GM20000 (cell line): Measurements from ENCODE around the gene SLC26A1.

Source experiments
- DNase-seq: peaks from one replicate; pipeline ENCODE4 v3.0.0; 2012; ENCODE audit warnings: low spot score
- CTCF ChIP-seq: IDR thresholded peaks from 2 replicates; pipeline ENCODE4 v1.5.1; 2012; ENCODE audit warnings: mild to moderate bottlenecking, control low read depth; ENCODE audit errors: extremely low read depth, missing control alignments

SLC26A1 gene

DNA sequence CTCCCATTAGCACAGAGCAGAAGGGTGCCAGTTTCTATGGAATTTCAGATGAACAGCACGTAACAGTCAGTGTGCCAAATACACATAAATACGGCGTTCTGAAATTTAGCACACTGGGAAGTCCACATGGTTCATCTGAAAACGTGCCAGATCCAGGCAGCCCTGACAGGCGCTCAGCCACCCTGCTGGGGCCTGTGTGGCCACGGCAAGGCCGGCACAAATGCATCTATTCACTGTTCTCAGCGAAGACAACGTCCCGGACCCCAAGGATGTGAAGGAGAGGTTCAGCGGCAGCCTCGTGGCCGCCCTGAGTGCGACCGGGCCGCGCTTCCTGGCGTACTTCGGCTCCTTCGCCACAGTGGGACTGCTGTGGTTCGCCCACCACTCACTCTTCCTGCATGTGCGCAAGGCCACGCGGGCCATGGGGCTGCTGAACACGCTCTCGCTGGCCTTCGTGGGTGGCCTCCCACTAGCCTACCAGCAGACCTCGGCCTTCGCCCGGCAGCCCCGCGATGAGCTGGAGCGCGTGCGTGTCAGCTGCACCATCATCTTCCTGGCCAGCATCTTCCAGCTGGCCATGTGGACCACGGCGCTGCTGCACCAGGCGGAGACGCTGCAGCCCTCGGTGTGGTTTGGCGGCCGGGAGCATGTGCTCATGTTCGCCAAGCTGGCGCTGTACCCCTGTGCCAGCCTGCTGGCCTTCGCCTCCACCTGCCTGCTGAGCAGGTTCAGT is 35.5 kb downstream of the SLC26A1 start:
- no peak for TF ChIP-seq CTCF
- no peak for DNase-seq

DNA sequence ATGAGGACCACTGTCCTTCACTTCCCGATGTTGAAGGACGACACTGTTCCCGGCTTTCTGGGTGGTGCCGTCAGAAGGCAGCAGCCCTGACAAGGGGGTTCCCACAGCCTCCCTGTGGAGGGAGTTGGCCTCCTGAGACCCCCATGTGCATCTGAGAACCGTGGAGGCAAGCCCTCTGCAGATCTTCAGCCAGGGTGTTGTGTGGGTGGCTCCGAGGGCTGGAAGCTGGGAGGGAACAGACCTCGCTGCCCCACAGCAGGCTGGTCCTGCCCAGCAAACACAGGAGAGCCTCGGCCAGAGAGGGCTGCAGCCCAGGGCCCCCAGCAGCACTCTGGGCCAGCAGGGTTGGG is 36.0 kb downstream of the SLC26A1 start:
- DNase-seq: no peak
- TF ChIP-seq CTCF: no peak

- no peak for TF ChIP-seq CTCF
- DNase-seq: no peak
Measured at GRCh38 chr4:956531-957230, 36.5 kb downstream of the SLC26A1 start.

DNA sequence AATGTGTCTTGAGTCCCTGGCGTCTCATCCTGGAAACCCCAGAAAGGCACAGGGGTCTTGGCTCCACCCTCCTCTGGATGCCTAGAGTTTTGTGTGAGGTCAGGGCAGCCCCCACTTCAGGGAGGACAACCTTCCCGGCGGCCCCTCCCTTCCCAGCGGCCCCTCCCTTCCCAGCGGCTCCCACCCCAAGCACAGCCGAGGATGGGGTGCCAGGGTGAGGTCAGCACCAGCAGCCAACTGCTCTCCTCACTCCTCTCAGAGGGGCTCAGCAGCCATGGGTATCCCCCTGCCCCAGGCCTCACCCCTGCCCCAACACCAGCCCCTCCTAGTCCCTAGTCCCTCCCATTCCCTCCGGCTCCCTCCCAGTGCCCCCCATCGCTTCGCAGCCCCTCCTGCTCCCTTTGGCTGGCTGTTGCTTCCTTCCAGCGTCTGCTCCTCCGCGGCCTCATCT is 37.2 kb downstream of the SLC26A1 start:
- no peak for DNase-seq
- TF ChIP-seq CTCF: no peak

DNA sequence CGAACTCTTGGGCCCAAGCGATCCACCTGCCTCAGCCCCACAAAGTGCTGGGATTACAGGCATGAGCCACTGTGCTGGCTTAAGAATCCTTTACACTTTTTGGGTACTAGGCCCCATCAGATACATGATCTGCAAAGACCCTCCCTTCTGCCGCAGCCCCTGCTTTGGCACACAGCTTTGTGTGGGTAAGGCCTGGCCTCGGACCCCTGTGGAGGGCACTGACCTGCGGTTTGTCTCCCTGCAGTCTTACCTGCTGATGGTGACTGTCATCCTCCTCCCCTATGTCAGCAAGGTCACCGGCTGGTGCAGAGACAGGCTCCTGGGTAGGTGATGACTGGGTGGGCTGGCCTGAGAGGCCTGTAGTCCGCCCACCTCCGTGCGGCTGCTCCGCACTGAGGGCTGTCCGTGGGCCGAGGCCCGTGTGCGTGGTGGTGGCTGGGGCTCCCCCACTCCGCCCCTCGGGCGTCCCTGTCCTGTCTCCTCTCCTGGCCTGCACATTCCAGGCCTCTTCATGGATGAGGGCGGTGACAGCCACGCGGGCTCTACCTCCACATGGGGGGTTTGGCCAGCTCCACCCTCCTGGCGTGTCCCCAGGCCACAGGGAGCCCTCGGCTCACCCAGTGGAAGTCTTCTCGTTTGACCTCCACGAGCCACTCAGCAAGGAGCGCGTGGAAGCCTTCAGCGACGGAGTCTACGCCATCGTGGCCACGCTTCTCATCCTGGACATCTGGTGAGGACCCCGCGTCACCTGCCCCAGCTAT is 37.9 kb downstream of the SLC26A1 start:
- no peak for DNase-seq
- no peak for TF ChIP-seq CTCF

- DNase-seq: no peak
- no peak for TF ChIP-seq CTCF
Measured at GRCh38 chr4:954211-955020, 38.8 kb downstream of the SLC26A1 start.
